ELR (cell line): ENCODE data around the gene FIGNL2.

Experiments
- DNase-seq: peaks from one replicate; pipeline ENCODE4 v3.0.0-alpha.2; 2015; ENCODE audit warnings: low read depth

The FIGNL2 gene

GRCh38 chr12:51874486-51874885 lies 26.0 kb upstream of the FIGNL2 start:
- no peak for DNase-seq

GRCh38 chr12:51874000-51874399 lies 25.5 kb upstream of the FIGNL2 start:
- DNase-seq = no peak

- no peak for DNase-seq
Measured at GRCh38 chr12:51873251-51873994, 24.9 kb upstream of the FIGNL2 start.

GRCh38 chr12:51872689-51872981 lies 24.1 kb upstream of the FIGNL2 start:
- DNase-seq = no peak

- no peak for DNase-seq
Measured at GRCh38 chr12:51871918-51872688, 23.6 kb upstream of the FIGNL2 start.

GRCh38 chr12:51871126-51871525 lies 22.6 kb upstream of the FIGNL2 start:
- DNase-seq = no peak

- DNase-seq = no peak
Measured at GRCh38 chr12:51870504-51870903, 22.0 kb upstream of the FIGNL2 start.

- DNase-seq = no peak
Measured at GRCh38 chr12:51869931-51870330, 21.4 kb upstream of the FIGNL2 start.

GRCh38 chr12:51869496-51869865 lies 21.0 kb upstream of the FIGNL2 start:
- DNase-seq = no peak

- DNase-seq = peak; percentile 27
Measured at GRCh38 chr12:51868821-51869495, 20.4 kb upstream of the FIGNL2 start.

- no peak for DNase-seq
Measured at GRCh38 chr12:51867796-51868428, 19.4 kb upstream of the FIGNL2 start.

- no peak for DNase-seq
Measured at GRCh38 chr12:51867371-51867770, 18.9 kb upstream of the FIGNL2 start.

GRCh38 chr12:51866762-51867161 lies 18.2 kb upstream of the FIGNL2 start:
- DNase-seq = no peak

GRCh38 chr12:51866324-51866723 lies 17.8 kb upstream of the FIGNL2 start:
- DNase-seq = no peak

- DNase-seq = no peak
Measured at GRCh38 chr12:51865757-51866270, 17.3 kb upstream of the FIGNL2 start.

- DNase-seq = no peak
Measured at GRCh38 chr12:51864833-51865670, 16.5 kb upstream of the FIGNL2 start.

- DNase-seq = no peak
Measured at GRCh38 chr12:51863933-51864832, 15.7 kb upstream of the FIGNL2 start.

GRCh38 chr12:51863363-51863932 lies 14.9 kb upstream of the FIGNL2 start:
- no peak for DNase-seq

GRCh38 chr12:51862947-51863346 lies 14.4 kb upstream of the FIGNL2 start:
- DNase-seq = no peak

- DNase-seq = no peak
Measured at GRCh38 chr12:51860986-51861385, 12.5 kb upstream of the FIGNL2 start.
